ENCODE results near the gene GRM8. TPM values are rescaled to one million over a fixed set of nuclear protein-coding genes. Genes with fewer than 3 reads are reported as not detected.

Gene GRM8
- total RNA-seq, 2 experiments from 2014 or later: not detected

DNA sequence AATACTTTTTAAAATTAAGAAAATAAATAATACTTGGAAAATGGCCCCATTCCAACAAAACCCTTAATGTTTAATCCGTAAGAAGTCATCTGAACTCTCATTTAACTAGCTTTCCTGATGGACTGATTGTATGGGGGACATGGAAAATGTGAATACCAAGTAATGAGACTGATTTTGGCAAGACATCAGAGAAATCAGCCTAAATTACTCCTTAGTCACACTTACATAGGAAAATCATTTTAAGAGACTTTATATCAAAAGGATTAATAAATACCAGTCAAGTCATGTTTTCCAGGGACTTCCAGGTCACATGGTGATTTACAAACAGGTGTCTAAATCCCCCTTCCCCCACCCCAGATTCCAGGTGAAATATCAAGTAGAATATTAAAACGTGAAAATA, 58.2 kb downstream of the GRM8 start:
- no peak overlapping the region for H3K27ac ChIP-seq (ENCODE audit: low read depth, low read length, poor library complexity, severe bottlenecking)
- no peak overlapping the region for H3K4me2 ChIP-seq (ENCODE audit: low read length)
- intact Hi-C loops (cut with micrococcal nuclease; ENCODE audit: unreplicated experiment): no loop called here
- H3K9me3 ChIP-seq (ENCODE audit: low read length): no peaks in the 10 kb centered on the region
- no peak for DNase-seq (ENCODE audit: low spot score)
- no peaks in the 10 kb centered on the region for H3K4me1 ChIP-seq (ENCODE audit: insufficient read depth, low read length, poor library complexity, severe bottlenecking)
- no peaks in the 10 kb centered on the region for H3K9me2 ChIP-seq (ENCODE audit: insufficient read depth, low read length)
- no peak overlapping the region for H2AFZ ChIP-seq (ENCODE audit: low read length)
- ChIA-PET POLR2A (interaction anchor here (1.0 to 1.9 kb wide), 2 partner anchors 10 kb away, joined by 3 to 5 read pairs; no protein-coding TSS in a partner anchor), CTCF (ENCODE audit: unreplicated experiment) (no interaction called here)
- no TSS peak for BruUV-seq (replicated peaks)
- no peaks in the 10 kb centered on the region for H4K20me1 ChIP-seq (ENCODE audit: insufficient read depth, low read length)
- no peak overlapping the region for H3K4me3 ChIP-seq (ENCODE audit: low read depth, low read length, poor library complexity, severe bottlenecking)
- TF ChIP-seq, protein P1, sequence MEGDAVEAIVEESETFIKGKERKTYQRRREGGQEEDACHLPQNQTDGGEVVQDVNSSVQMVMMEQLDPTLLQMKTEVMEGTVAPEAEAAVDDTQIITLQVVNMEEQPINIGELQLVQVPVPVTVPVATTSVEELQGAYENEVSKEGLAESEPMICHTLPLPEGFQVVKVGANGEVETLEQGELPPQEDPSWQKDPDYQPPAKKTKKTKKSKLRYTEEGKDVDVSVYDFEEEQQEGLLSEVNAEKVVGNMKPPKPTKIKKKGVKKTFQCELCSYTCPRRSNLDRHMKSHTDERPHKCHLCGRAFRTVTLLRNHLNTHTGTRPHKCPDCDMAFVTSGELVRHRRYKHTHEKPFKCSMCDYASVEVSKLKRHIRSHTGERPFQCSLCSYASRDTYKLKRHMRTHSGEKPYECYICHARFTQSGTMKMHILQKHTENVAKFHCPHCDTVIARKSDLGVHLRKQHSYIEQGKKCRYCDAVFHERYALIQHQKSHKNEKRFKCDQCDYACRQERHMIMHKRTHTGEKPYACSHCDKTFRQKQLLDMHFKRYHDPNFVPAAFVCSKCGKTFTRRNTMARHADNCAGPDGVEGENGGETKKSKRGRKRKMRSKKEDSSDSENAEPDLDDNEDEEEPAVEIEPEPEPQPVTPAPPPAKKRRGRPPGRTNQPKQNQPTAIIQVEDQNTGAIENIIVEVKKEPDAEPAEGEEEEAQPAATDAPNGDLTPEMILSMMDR (conservative IDR thresholded peaks at IDR 0.05; ENCODE audit: low read length): no peak
- no peak for TF ChIP-seq EZH2phosphoT487 (IDR thresholded peaks at IDR 0.05; ENCODE audit: borderline replicate concordance, low read depth, low read length)
- no peaks in the 10 kb centered on the region for H3K79me2 ChIP-seq (ENCODE audit: insufficient read depth, low read depth, low read length)
- no peaks in the 10 kb centered on the region for H3K36me3 ChIP-seq (ENCODE audit: insufficient read depth, low read length)

DNA sequence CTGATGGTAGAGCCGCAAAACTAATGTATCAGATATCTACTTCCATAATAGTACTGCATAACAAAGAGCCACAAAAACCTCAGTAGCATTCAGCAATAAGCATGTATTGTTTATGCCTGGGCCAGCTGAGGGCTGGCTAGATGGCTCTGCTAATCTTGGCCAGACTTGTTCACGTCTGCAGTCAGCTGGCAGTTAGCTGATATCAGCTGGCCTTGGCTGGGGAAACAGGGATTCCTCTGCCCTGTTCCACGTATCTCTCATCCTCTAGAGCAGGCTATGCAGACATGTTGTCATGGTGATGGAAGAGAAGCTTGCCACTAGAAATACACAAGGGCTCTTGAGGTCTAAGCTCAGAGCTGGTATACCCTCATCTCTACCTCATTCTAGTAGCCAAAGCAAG, 62.9 kb downstream of the GRM8 start:
- DNase-seq (ENCODE audit: low spot score): no peak
- Histone ChIP-seq H3K4me2 (ENCODE audit: low read length) (no peak overlapping the region), H3K27ac (ENCODE audit: low read depth, low read length, poor library complexity, severe bottlenecking) (no peak overlapping the region), H3K9me3 (ENCODE audit: low read length) (no peaks in the 10 kb centered on the region), H4K20me1 (ENCODE audit: insufficient read depth, low read length) (no peaks in the 10 kb centered on the region), H3K9me2 (ENCODE audit: insufficient read depth, low read length) (no peaks in the 10 kb centered on the region), H2AFZ (ENCODE audit: low read length) (no peak overlapping the region), H3K79me2 (ENCODE audit: insufficient read depth, low read depth, low read length) (no peaks in the 10 kb centered on the region), H3K36me3 (ENCODE audit: insufficient read depth, low read length) (no peaks in the 10 kb centered on the region), H3K4me1 (ENCODE audit: insufficient read depth, low read length, poor library complexity, severe bottlenecking) (no peaks in the 10 kb centered on the region), H3K4me3 (ENCODE audit: low read depth, low read length, poor library complexity, severe bottlenecking) (no peak overlapping the region)
- ChIA-PET CTCF (ENCODE audit: unreplicated experiment) (no interaction called here), POLR2A (no interaction called here)
- TF ChIP-seq EZH2phosphoT487 (IDR thresholded peaks at IDR 0.05; ENCODE audit: borderline replicate concordance, low read depth, low read length): no peak
- TF ChIP-seq, protein P1 (conservative IDR thresholded peaks at IDR 0.05; ENCODE audit: low read length): no peak
- BruUV-seq (replicated peaks): no TSS peak
- intact Hi-C loops (cut with micrococcal nuclease; ENCODE audit: unreplicated experiment): no loop called here

DNA sequence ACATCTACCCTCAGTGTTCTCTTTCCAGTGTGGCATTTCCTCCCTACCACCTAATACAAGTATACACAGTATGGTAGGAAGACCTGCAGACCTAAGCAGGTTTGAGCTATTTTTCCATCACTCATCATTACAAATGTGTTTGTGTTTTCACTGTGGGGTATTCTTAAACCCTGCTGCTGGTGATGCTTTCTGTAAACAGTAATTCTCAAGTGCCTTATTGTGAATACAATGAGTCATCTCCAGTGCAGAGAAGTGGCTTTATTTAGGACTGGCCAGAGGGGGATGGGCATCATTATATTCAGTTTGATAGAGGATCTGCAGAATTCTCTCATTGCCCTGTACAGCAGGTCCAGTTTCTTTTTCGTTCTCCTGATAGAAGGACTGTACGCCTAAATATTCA, 63.7 kb downstream of the GRM8 start:
- Histone ChIP-seq H2AFZ (ENCODE audit: low read length) (no peak overlapping the region), H3K9me3 (ENCODE audit: low read length) (no peaks in the 10 kb centered on the region), H3K27ac (ENCODE audit: low read depth, low read length, poor library complexity, severe bottlenecking) (no peak overlapping the region), H3K4me3 (ENCODE audit: low read depth, low read length, poor library complexity, severe bottlenecking) (no peak overlapping the region), H4K20me1 (ENCODE audit: insufficient read depth, low read length) (no peaks in the 10 kb centered on the region), H3K36me3 (ENCODE audit: insufficient read depth, low read length) (no peaks in the 10 kb centered on the region), H3K79me2 (ENCODE audit: insufficient read depth, low read depth, low read length) (no peaks in the 10 kb centered on the region), H3K4me2 (ENCODE audit: low read length) (no peak overlapping the region), H3K9me2 (ENCODE audit: insufficient read depth, low read length) (no peaks in the 10 kb centered on the region), H3K4me1 (ENCODE audit: insufficient read depth, low read length, poor library complexity, severe bottlenecking) (no peaks in the 10 kb centered on the region)
- intact Hi-C loops (cut with micrococcal nuclease; ENCODE audit: unreplicated experiment): no loop called here
- ChIA-PET CTCF (ENCODE audit: unreplicated experiment) (no interaction called here), POLR2A (interaction anchor here (0.5 kb wide), 1 partner anchor 34 kb away, joined by 5 read pairs; no protein-coding TSS in a partner anchor)
- TF ChIP-seq, protein P1 (conservative IDR thresholded peaks at IDR 0.05; ENCODE audit: low read length): no peak
- TF ChIP-seq EZH2phosphoT487 (IDR thresholded peaks at IDR 0.05; ENCODE audit: borderline replicate concordance, low read depth, low read length): no peak
- no TSS peak for BruUV-seq (replicated peaks)
- no peak for DNase-seq (ENCODE audit: low spot score)
